Astrocyte (in vitro differentiated cells and primary cell): ENCODE data around the gene ZNF770. TPM values are rescaled to one million over a fixed set of nuclear protein-coding genes. Genes with fewer than 3 reads are reported as not detected.
"Not testable (repeated sequence)": the region's sequence is repeated elsewhere in the genome, so short reads cannot be mapped to it uniquely, and the experiment has no call there.

ENCODE experiments used
- DNase-seq: peaks from one replicate; pipeline ENCODE4 v3.0.0-alpha.2; 2010; ENCODE audit warnings: low read depth
- FAIRE-seq: peaks from 2 replicates; lab custom pipeline; 2011; peaks lifted over from hg19 to GRCh38; lab: Jason Lieb, UNC
- H2AFZ ChIP-seq: 2 replicates; pipeline ENCODE4 v1.6.0; 2012; ENCODE audit warnings: low read depth, low read length, inconsistent platforms
- H3K27ac ChIP-seq: 2 replicates; pipeline ENCODE4 v1.5.1; 2011; ENCODE audit warnings: low read depth, low read length, inconsistent platforms
- H3K27me3 ChIP-seq: 2 replicates; pipeline ENCODE4 v1.6.0; 2011; ENCODE audit warnings: low read length, inconsistent platforms; ENCODE audit not compliant: insufficient read depth
- H3K36me3 ChIP-seq: 2 replicates; pipeline ENCODE4 v1.5.1; 2011; ENCODE audit warnings: low read length, inconsistent platforms; ENCODE audit not compliant: insufficient read depth
- H3K4me1 ChIP-seq: 2 replicates; pipeline ENCODE4 v1.5.1; 2011; ENCODE audit warnings: low read length, inconsistent platforms; ENCODE audit not compliant: insufficient read depth
- H3K4me2 ChIP-seq: 2 replicates; pipeline ENCODE4 v1.6.0; 2012; ENCODE audit warnings: low read length, inconsistent platforms
- H3K4me3 ChIP-seq: 2 replicates; pipeline ENCODE4 v1.5.1; 2011; ENCODE audit warnings: low read depth, mild to moderate bottlenecking, low read length, inconsistent platforms; ENCODE audit not compliant: insufficient read depth
- H3K79me2 ChIP-seq: 2 replicates; pipeline ENCODE4 v1.6.0; 2012; ENCODE audit warnings: mild to moderate bottlenecking, low read length, inconsistent platforms; ENCODE audit not compliant: insufficient read depth
- H3K9ac ChIP-seq: 2 replicates; pipeline ENCODE4 v1.6.0; 2012; ENCODE audit warnings: mild to moderate bottlenecking, low read length, inconsistent platforms
- H3K9me3 ChIP-seq: 2 replicates; pipeline ENCODE4 v1.5.1; 2012; ENCODE audit warnings: low read depth, mild to moderate bottlenecking, low read length, inconsistent platforms; ENCODE audit not compliant: insufficient read depth
- H4K20me1 ChIP-seq: 2 replicates; pipeline ENCODE4 v1.6.0; 2012; ENCODE audit warnings: low read length, inconsistent platforms; ENCODE audit not compliant: insufficient read depth
- H3K27ac Mint-ChIP-seq: one replicate; pipeline ENCODE4 v1.8.0; 2021; ENCODE audit warnings: mild to moderate bottlenecking, mixed read lengths; ENCODE audit not compliant: unreplicated experiment
- H3K27me3 Mint-ChIP-seq: one replicate; pipeline ENCODE4 v1.8.0; 2021; ENCODE audit warnings: low read depth, mixed read lengths; ENCODE audit not compliant: unreplicated experiment
- H3K36me3 Mint-ChIP-seq: one replicate; pipeline ENCODE4 v1.8.0; 2021; ENCODE audit warnings: low read depth, mixed read lengths; ENCODE audit not compliant: unreplicated experiment
- H3K4me1 Mint-ChIP-seq: one replicate; pipeline ENCODE4 v1.8.0; 2021; ENCODE audit warnings: low read depth, mixed read lengths; ENCODE audit not compliant: unreplicated experiment
- H3K4me3 Mint-ChIP-seq: one replicate; pipeline ENCODE4 v1.8.0; 2021; ENCODE audit warnings: mild to moderate bottlenecking, moderate library complexity, mixed read lengths; ENCODE audit not compliant: unreplicated experiment
- H3K9me3 Mint-ChIP-seq: one replicate; pipeline ENCODE4 v1.8.0; 2021; ENCODE audit warnings: mild to moderate bottlenecking, mixed read lengths; ENCODE audit not compliant: unreplicated experiment
- EZH2 ChIP-seq: IDR thresholded peaks from 2 replicates; pipeline ENCODE4 v1.6.1; 2012; ENCODE audit warnings: mild to moderate bottlenecking, low read length, inconsistent platforms; ENCODE audit not compliant: insufficient read depth
- total RNA-seq: library from RNA; stranded (reverse); gene quantifications from 2 replicates; pipeline ENCODE4 v1.2.1, GENCODE V29; 2021
- TF ChIP-seq, protein P1 (sequence below): IDR thresholded peaks from 2 replicates; pipeline ENCODE4 v1.5.1; 2011; ENCODE audit warnings: low read depth, mild to moderate bottlenecking, inconsistent platforms, low read length, moderate library complexity; ENCODE audit not compliant: insufficient read depth

The ZNF770 gene
- total RNA-seq, 1 donor from 2014 or later, result 43.3 TPM

DNA sequence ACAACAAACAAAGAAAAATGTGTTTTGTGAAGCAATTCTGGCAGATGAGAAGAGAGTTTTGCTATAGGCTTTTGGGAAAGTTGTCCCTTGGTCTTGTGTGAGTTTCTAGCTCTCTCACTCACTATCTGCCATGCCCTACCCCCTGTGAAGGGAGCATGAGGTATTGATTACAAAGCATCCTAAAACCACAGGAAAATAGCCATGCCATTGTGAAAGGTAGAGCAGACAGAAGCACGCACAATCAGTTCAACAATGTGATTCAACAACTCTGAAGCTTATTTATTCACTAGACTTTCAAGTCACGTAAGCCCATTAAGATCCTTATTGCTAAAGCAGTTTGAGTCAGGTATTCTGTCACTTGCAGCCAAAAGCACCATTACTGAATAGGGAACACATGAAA is 12.0 kb downstream of the ZNF770 start:
- H3K9ac ChIP-seq, result no peak overlapping the region
- Mint-ChIP-seq H3K4me1 (no peaks in the 10 kb centered on the region), H3K36me3 (no peaks in the 10 kb centered on the region), H3K9me3 (no peaks in the 10 kb centered on the region), H3K4me3 (no peak overlapping the region), H3K27ac (no peak overlapping the region), H3K27me3 (no peaks in the 10 kb centered on the region)
- DNase-seq (no peak), FAIRE-seq (no peak)
- no peaks in the 10 kb centered on the region for H3K9me3 ChIP-seq
- H3K27ac ChIP-seq, result no peak overlapping the region
- H4K20me1 ChIP-seq, result peaks cover 3% of the 10 kb centered on the region
- no peak overlapping the region for H3K4me2 ChIP-seq
- no peaks in the 10 kb centered on the region for H3K27me3 ChIP-seq
- no peaks in the 10 kb centered on the region for H3K36me3 ChIP-seq
- no peak for TF ChIP-seq EZH2
- TF ChIP-seq, protein P1, sequence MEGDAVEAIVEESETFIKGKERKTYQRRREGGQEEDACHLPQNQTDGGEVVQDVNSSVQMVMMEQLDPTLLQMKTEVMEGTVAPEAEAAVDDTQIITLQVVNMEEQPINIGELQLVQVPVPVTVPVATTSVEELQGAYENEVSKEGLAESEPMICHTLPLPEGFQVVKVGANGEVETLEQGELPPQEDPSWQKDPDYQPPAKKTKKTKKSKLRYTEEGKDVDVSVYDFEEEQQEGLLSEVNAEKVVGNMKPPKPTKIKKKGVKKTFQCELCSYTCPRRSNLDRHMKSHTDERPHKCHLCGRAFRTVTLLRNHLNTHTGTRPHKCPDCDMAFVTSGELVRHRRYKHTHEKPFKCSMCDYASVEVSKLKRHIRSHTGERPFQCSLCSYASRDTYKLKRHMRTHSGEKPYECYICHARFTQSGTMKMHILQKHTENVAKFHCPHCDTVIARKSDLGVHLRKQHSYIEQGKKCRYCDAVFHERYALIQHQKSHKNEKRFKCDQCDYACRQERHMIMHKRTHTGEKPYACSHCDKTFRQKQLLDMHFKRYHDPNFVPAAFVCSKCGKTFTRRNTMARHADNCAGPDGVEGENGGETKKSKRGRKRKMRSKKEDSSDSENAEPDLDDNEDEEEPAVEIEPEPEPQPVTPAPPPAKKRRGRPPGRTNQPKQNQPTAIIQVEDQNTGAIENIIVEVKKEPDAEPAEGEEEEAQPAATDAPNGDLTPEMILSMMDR, result no peak
- H3K4me1 ChIP-seq, result no peaks in the 10 kb centered on the region
- H3K4me3 ChIP-seq, result no peak overlapping the region
- no peak overlapping the region for H2AFZ ChIP-seq
- peaks cover 3% of the 10 kb centered on the region for H3K79me2 ChIP-seq

DNA sequence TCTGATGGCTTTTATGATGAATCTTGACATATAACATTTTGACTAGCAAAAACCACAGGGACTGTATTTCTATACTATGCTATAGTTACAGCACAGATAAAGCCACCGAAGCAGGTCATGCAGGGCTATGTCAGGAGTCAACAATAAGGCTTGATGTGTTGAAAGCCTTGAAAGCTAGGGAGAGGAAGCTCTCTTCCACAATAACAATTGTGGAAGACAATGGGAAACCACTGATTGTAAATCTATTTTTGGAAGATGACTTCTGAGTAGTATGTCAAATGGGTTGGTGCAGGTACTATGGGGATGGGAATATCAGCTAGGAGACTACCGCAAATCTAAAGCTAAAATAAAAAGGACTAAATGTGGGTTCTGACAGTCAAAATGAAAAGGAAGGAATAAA is 14.6 kb downstream of the ZNF770 start:
- Histone ChIP-seq H3K4me3 (no peak overlapping the region), H3K36me3 (no peaks in the 10 kb centered on the region), H4K20me1 (peaks cover 6% of the 10 kb centered on the region), H3K4me2 (no peak overlapping the region), H3K79me2 (peaks cover 14% of the 10 kb centered on the region), H3K27ac (no peak overlapping the region), H3K27me3 (no peaks in the 10 kb centered on the region), H3K9me3 (no peaks in the 10 kb centered on the region), H2AFZ (no peak overlapping the region), H3K9ac (no peak overlapping the region), H3K4me1 (peaks cover 5% of the 10 kb centered on the region)
- Mint-ChIP-seq H3K27ac (no peak overlapping the region), H3K27me3 (no peaks in the 10 kb centered on the region), H3K36me3 (no peaks in the 10 kb centered on the region), H3K4me1 (peaks cover 6% of the 10 kb centered on the region), H3K4me3 (no peak overlapping the region), H3K9me3 (no peaks in the 10 kb centered on the region)
- DNase-seq, result no peak
- TF ChIP-seq, protein P1, result no peak
- TF ChIP-seq EZH2, result no peak
- FAIRE-seq, result no peak

DNA sequence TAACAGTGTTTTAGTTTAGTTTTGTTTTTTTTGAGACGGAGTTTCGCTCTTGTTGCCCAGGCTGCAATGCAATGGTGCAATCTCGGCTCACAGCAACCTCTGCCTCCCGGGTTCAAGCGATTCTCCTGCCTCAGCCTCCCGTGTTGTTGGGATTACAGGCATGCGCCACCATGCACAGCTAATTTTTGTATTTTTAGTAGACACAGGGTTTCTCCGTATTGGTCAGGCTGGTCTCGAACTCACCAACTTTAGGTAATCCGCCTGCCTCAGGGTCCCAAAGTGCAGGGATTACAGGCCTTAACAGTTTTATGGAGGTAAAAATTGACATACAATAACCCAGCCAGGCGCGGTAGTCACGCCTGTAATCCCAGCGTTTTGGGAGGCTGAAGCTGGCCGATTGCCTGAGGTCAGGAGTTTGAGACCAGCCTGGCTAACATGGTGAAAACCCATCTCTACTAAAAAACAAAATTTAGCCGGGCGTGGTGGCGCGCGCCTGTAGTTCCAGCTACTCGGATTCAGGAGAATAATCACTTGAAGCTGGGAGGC is 17.9 kb downstream of the ZNF770 start:
- Mint-ChIP-seq H3K4me3 (peak overlapping the region; percentile 99), H3K27ac (peak overlapping the region; percentile 96), H3K4me1 (peaks cover 11% of the 10 kb centered on the region)
- not testable (repeated sequence) for H3K4me1 ChIP-seq, H3K36me3 ChIP-seq, H3K27ac ChIP-seq, H3K9me3 ChIP-seq, H3K27me3 ChIP-seq, FAIRE-seq, H3K9me3 Mint-ChIP-seq, H3K27me3 Mint-ChIP-seq, H3K36me3 Mint-ChIP-seq, DNase-seq
- peak overlapping the region; percentile 97 for H3K9ac ChIP-seq
- peak overlapping the region; percentile 94 for H3K4me2 ChIP-seq
- peak overlapping the region; percentile 98 for H2AFZ ChIP-seq
- H3K79me2 ChIP-seq, result peaks cover 43% of the 10 kb centered on the region
- H4K20me1 ChIP-seq, result peaks cover 19% of the 10 kb centered on the region
- H3K4me3 ChIP-seq, result peak overlapping the region; percentile 97
